Sigmoid colon (tissue), 4 donors: ENCODE data around the gene GTSE1.

Experiments
- EP300 ChIP-seq, 4 donors: sonication (generic); formaldehyde crosslinking; IDR thresholded peaks; one replicate each; pipeline ENCODE4 v1.6.1; 2017; ENCODE audit warnings: antibody characterized with exemption in 4 of 4
- POLR2A ChIP-seq, 2 donors: fragments of 450-650 bp; IDR thresholded peaks; one replicate each; pipeline ENCODE4 v1.6.1; 2016; ENCODE audit warnings: antibody characterized with exemption in 2 of 2, mild to moderate bottlenecking in 2 of 2, moderate library complexity in 2 of 2
- POLR2AphosphoS5 ChIP-seq, 4 donors: sonication (generic); formaldehyde crosslinking; IDR thresholded peaks; one replicate each; pipeline ENCODE4 v1.6.1; 2017; ENCODE audit warnings: antibody characterized with exemption in 4 of 4
- TF ChIP-seq, protein P1 (sequence below), 4 experiments: fragments of 450-650 bp in 3 of 4; fragments of 200-600 bp in 1 of 4; IDR thresholded peaks; one replicate each; pipeline ENCODE4 v1.5.1; 2016 to 2019; ENCODE audit warnings: antibody characterized with exemption in 4 of 4, mild to moderate bottlenecking in 3 of 4, moderate library complexity in 2 of 4

DNA sequence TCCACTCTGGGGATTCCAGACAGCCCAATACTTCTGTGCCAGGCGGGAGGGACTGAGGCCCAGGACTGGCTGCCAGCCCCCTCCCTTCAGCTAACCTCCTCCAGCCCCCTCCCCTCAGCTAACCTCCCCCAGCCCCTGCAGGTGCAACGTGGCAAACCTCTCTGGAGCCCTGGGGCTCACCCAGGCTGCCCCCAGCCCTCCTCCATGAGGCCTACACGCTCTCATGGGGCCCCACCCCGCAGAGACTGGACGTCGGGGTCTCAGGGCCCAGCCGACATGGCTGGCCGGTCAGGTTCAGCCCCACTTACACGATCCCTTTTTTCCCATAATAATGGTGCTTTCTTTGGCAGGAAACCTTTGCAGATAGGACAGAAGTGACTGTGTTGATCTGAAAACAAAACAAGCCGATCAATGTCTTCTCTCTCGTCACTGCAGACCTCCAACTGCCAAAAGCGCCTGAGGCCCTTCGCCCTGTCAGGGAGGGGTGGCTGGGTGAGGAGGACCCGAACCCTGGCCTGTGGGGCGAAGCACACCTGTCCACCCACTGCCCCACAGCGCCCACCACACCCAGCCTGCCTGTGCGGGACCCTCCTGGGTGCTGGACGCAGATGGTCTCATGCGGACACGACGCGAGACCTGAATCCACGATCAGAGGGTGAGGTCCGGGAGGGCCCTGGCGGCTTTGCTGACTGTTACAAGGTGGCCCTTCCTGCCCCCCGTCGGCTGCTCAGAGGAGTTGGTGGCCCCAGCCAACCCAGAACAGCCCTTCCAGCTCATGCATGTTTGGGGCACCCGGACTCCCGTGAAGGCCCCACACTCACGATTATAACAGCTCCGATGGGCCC, 72.4 kb downstream of the GTSE1 start:
- no peak for TF ChIP-seq POLR2A (IDR thresholded peaks at IDR 0.05)
- TF ChIP-seq, protein P1, sequence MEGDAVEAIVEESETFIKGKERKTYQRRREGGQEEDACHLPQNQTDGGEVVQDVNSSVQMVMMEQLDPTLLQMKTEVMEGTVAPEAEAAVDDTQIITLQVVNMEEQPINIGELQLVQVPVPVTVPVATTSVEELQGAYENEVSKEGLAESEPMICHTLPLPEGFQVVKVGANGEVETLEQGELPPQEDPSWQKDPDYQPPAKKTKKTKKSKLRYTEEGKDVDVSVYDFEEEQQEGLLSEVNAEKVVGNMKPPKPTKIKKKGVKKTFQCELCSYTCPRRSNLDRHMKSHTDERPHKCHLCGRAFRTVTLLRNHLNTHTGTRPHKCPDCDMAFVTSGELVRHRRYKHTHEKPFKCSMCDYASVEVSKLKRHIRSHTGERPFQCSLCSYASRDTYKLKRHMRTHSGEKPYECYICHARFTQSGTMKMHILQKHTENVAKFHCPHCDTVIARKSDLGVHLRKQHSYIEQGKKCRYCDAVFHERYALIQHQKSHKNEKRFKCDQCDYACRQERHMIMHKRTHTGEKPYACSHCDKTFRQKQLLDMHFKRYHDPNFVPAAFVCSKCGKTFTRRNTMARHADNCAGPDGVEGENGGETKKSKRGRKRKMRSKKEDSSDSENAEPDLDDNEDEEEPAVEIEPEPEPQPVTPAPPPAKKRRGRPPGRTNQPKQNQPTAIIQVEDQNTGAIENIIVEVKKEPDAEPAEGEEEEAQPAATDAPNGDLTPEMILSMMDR (IDR thresholded peaks at IDR 0.05): no peak
- TF ChIP-seq POLR2AphosphoS5 (IDR thresholded peaks at IDR 0.05): no peak
- TF ChIP-seq EP300 (IDR thresholded peaks at IDR 0.05): no peak
